ENCODE results near the gene FAT1.
A peak's percentile ranks its signal among the peaks of the same experiment; 100 is the strongest.

FAT1 gene

DNA sequence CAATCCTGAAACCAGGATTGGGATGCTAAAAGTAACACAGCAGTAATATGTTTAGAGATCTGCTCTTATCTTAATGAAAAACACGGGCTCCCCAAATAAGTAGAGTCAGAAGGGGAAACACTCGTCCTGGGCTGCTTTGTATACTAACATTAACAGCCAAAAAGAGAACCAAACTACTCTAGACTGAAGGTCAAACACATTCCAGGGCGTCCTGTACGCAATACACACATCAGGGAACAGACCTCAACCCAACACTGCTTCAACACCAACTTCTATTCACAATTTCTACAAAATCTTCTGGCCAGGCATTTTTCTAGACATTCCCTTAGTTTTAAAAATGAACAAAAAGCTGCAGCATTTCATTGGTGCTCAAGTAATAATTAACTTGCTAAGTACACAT lies 21.4 kb downstream of the FAT1 start:
- no peak overlapping the region for H3K4me3 ChIP-seq
- peak overlapping the region in 5 of 21 experiments; percentile 5 to 80 (median 79) for H3K27ac ChIP-seq

DNA sequence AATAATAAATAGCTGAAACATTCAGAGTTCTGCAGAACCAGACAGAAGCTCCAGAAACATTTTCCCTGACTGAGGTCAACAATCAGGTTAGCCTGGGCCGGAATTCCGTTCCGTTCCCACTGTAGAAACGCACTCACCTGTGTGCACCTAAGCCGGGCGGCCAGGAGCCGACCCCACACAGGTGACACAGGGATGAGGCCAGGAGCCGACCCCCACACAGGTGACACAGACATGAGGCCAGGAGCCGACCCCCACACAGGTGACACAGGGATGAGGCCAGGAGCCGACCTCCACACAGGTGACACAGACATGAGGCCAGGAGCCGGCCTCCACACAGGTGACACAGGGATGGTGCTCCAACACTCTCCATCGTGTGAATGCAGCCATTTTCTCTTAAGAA lies 21.9 kb downstream of the FAT1 start:
- no peak overlapping the region for H3K4me3 ChIP-seq
- H3K27ac ChIP-seq, result peak overlapping the region in 17 of 21 experiments; percentile 2 to 80 (median 61)

DNA sequence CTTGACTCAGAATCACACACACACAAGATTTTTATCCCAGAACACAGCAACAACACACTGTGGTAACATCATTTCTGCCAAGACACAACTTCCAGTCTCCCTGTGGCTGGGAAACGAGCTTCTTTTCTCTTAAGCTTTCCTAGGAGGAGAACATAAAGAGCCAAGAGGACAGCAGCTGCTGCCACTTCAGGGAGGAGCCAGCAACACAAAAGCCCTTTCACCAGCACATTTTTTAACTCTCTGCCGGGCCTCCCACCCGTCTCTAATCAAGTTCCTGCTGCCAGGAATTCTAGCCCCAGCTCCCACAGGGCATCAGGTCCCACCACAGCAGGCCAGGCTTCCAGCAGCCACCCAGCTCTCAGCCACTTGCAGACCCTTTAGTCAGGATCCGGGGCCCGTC lies 22.4 kb downstream of the FAT1 start:
- Histone ChIP-seq H3K27ac (peak overlapping the region in 19 of 21 experiments; percentile 2 to 80 (median 58)), H3K4me3 (no peak overlapping the region)

DNA sequence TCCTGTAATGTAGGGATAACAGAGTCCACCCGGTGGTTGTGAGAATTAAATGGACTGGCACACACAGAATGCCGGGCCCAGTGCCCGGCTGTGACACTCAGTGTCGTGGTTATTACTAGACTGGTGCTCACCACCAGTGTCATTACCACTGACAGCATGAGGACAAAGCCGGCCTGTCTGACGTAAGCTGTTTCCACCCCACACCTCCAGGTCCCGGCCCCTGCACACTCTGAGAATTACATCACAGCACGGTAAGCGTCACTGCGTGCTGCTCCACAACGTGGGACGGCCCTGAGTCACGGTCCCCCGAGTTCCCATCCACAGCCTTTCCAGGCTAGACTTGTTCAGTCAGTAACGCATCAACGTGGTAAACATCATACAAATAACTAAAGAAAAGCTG lies 22.9 kb downstream of the FAT1 start:
- peak overlapping the region in 16 of 21 experiments; percentile 16 to 80 (median 61) for H3K27ac ChIP-seq
- no peak overlapping the region for H3K4me3 ChIP-seq

DNA sequence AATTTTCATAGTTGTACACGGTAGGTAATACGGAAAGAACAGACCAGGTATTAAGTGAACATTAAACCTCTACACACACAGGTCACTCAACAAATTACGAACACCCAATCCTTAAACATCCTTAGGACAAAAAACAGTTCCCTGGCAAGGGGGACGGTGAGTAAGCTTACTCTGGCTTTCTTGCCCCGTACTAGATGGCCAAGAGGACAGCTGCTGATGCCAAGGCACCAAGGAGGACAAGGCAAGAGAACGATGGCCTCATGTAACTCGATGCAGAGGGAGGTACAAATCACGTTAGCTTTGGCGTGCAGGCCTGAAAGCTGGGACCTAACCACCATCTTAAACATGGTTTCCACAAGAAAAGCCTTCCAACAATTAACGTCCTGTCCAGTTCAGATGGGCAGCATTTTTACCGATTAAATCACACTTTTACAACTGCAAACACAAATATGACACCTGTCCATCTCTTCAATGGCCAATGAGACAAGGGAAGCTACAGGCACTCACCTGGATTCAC lies 23.7 kb downstream of the FAT1 start:
- Histone ChIP-seq H3K27ac (peak overlapping the region in 6 of 21 experiments; percentile 11 to 80 (median 50)), H3K4me3 (no peak overlapping the region)

GRCh38 chr4:186699298-186699697 lies 24.4 kb downstream of the FAT1 start:
- H3K4me3 ChIP-seq, result no peak overlapping the region
- peak overlapping the region in 1 of 21 experiments; percentile 41 for H3K27ac ChIP-seq

DNA sequence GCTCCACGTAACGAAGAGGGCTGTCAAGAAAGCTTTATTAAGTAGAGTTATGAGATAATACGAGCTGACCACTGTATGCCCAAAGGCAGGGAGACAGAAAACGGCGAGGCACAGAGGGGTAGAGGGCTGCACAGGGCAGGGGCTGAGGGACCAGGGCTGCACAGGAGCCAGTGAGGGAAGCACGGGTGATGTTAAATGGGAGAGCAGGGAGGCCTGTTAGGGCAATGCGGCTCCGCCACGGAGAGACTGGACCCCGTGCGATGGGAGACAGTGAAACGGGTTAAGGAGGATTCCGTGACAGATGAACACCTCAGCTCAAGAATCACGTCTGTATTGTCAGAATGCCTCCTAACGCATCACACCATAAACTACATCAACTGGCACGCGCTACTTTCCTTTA lies 25.1 kb downstream of the FAT1 start:
- Histone ChIP-seq H3K4me3 (no peak overlapping the region), H3K27ac (no peak overlapping the region)

GRCh38 chr4:186698028-186698427 lies 25.6 kb downstream of the FAT1 start:
- H3K27ac ChIP-seq, result no peak overlapping the region
- no peak overlapping the region for H3K4me3 ChIP-seq

- H3K27ac ChIP-seq, result no peak overlapping the region
- no peak overlapping the region for H3K4me3 ChIP-seq
These were observed 28.3 kb downstream of the FAT1 start for GRCh38 chr4:186695392-186695791.

GRCh38 chr4:186693894-186694293 lies 29.8 kb downstream of the FAT1 start:
- Histone ChIP-seq H3K27ac (peak overlapping the region in 6 of 21 experiments; percentile 1 to 79 (median 44)), H3K4me3 (no peak overlapping the region)

DNA sequence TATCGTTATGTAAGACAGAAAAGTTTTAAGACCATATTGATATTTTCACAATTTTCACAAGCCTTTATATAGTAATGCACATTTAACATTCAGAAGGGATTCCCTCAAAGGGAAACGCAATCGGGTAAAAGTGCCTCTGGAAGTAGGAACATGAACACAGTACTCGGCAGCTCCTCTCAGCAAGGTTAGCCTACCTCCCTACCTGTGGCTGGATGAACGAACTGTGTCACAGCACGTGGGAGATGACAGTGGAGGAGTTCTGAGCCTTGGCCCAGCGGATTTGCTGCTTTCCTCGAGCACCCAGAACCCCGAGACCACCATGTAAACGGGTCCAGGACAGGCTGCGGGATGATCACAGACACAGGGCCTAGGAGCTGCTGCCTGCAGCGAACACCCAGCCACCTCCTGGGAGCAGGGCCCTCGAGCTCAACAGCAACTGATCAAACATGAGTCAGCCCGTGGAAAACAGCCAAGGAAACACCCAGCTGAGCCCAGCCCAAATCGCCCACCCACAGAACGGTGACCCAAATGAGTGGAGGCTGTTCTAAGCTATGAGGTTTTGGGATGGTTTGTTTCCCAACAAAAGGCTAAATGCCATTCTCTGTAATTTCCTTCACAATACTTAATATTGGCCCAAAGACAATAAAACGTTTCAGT lies 30.4 kb downstream of the FAT1 start:
- peak overlapping the region in 8 of 21 experiments; percentile 3 to 79 (median 37) for H3K27ac ChIP-seq
- H3K4me3 ChIP-seq, result no peak overlapping the region

DNA sequence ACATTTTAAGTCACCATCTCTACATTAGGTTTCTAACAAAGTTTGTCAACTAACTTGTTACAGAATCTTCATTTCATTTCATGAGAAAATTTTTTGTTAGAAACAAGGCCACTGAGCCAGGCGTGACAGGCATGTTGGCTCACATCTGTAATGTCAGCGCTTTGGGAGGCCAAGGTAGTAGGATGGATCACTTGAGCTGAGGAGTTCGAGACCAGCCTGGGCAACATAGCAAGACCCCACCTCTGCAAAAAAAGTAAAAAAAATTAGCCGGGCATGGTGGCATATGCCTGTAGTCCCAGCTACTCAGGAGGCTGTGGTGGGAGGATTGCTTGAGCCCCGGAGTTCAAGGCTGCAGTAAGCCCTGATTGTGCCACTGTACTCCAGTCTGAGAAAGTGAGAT lies 32.3 kb downstream of the FAT1 start:
- no peak overlapping the region for H3K27ac ChIP-seq

GRCh38 chr4:186689476-186689875 lies 34.2 kb downstream of the FAT1 start:
- H3K27ac ChIP-seq, result no peak overlapping the region
- H3K4me3 ChIP-seq, result no peak overlapping the region

More for the DNA sequence above, 32.3 kb downstream of the FAT1 start:
- H3K4me3 ChIP-seq, result no peak overlapping the region

DNA sequence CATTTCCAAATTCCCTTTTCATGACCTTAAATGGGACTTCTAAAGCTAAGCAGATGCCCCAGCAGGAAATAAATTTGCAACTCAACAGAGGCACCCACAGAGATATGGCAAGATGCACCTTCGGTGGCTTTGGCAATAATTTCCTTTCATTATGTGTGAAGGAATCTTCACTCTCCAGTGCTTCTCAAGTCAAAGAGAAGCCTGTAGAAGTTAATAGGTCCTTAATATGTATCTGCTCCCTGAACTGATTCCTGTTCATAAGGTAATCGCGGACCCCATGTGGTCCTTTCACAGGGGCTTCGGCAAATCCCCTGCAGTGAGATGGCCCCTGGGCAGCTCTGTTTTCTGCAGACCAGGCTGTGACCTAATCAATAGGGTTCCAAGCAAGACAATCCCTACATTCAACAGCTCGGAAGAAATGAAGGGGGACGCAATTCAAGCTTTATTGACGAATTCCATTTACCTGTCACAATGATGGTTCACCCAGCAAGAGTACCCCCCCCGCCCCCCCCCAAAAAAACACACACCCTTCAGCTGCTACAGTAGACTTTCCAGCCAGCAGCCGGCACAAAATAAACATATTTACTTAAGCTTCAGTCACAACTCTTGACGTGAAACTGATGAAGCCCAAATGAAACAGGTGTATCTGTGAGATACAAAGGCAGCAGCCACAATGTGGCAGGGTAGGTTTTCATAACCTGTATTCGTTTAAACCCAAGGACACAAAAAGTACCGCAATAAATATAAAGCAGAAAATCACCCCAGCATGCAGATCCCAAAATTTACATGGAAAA lies 35.3 kb downstream of the FAT1 start:
- Histone ChIP-seq H3K4me3 (no peak overlapping the region), H3K27ac (no peak overlapping the region)

- Histone ChIP-seq H3K4me3 (no peak overlapping the region), H3K27ac (no peak overlapping the region)
These were observed 36.4 kb downstream of the FAT1 start for GRCh38 chr4:186687265-186687664.

GRCh38 chr4:186685767-186686183 lies 37.9 kb downstream of the FAT1 start:
- H3K4me3 ChIP-seq, result no peak overlapping the region
- peak overlapping the region in 1 of 21 experiments; percentile 3 for H3K27ac ChIP-seq

DNA sequence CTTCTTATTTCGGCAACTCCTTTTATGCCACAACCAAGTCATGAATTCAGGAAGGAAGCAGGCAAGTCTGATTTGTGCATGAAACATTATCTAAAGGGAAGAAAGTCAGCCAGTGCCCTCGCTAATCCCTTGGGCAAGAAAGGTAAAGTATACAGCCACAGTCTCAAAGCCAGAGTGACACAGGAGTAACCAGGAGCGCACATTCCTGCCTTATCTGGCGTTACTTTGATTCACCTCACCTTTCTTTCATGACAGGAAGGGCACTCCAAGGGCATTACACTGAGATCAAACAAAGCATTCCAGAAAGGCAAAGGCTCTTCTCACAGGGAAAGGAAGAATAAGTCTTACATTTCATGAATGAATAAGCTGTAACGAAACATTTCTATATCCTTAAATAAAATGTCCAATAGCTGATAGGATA lies 38.8 kb downstream of the FAT1 start:
- Histone ChIP-seq H3K4me3 (no peak overlapping the region), H3K27ac (peak overlapping the region in 3 of 21 experiments; percentile 3 to 10 (median 7))

DNA sequence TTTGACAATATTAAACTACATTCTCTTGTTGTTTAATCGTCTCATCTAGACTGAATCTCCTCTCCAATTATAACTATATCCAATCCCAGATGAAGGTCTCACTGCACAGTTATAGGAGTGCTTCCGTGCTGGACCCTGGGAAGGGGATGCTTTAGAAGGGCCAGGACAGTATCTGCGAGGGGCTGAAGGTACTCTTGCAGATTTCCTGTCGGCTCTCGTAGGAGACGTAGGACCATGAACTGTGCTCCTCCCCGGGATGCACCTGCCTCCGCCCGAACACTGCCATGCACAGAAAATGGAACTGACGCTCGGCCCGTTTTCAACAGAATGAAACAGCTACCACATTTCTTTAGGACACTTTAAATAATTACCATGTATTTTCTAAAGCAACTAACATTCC lies 39.4 kb downstream of the FAT1 start:
- H3K4me3 ChIP-seq, result no peak overlapping the region
- H3K27ac ChIP-seq, result no peak overlapping the region

- H3K27ac ChIP-seq, result no peak overlapping the region
These were observed 43.0 kb downstream of the FAT1 start for GRCh38 chr4:186680641-186681040.

GRCh38 chr4:186676531-186677161 lies 47.0 kb downstream of the FAT1 start:
- no peak overlapping the region for H3K27ac ChIP-seq

More at GRCh38 chr4:186680641-186681040, 43.0 kb downstream of the FAT1 start:
- H3K4me3 ChIP-seq, result no peak overlapping the region

More at GRCh38 chr4:186676531-186677161, 47.0 kb downstream of the FAT1 start:
- H3K4me3 ChIP-seq, result no peak overlapping the region

All from skin epidermis (tissue), 12 donors.